ENCODE measurements around the gene OR2T10. TPM values are rescaled to one million over a fixed set of nuclear protein-coding genes. Genes with fewer than 3 reads are reported as not detected.

OR2T10 gene
- total RNA-seq, 4 donors from 2014 or later, result not detected

- H3K4me1 ChIP-seq, result no peaks in the 10 kb centered on the region
- H3K27ac ChIP-seq, result no peak overlapping the region
- H3K9me3 ChIP-seq, result no peaks in the 10 kb centered on the region
- DNase-seq, result no peak
- no peaks in the 10 kb centered on the region for H3K27me3 ChIP-seq
- H3K4me3 ChIP-seq, result no peak overlapping the region
- TF ChIP-seq CTCF (IDR thresholded peaks at IDR 0.05) (no peak), POLR2A (IDR thresholded peaks at IDR 0.05) (no peak)
- no peaks in the 10 kb centered on the region for H3K36me3 ChIP-seq
Measured at GRCh38 chr1:248621770-248622169, 24.3 kb upstream of the OR2T10 start.

GRCh38 chr1:248618878-248619277, 21.4 kb upstream of the OR2T10 start:
- TF ChIP-seq POLR2A (IDR thresholded peaks at IDR 0.05) (no peak), CTCF (IDR thresholded peaks at IDR 0.05) (peak in 4 of 6 experiments; percentile 47 to 63 (median 62))
- Histone ChIP-seq H3K4me1 (no peaks in the 10 kb centered on the region), H3K27me3 (no peaks in the 10 kb centered on the region), H3K36me3 (no peaks in the 10 kb centered on the region), H3K4me3 (no peak overlapping the region), H3K9me3 (no peaks in the 10 kb centered on the region), H3K27ac (no peak overlapping the region)
- peak; percentile 53 to 87 (median 62) for DNase-seq

- no peak overlapping the region for H3K4me3 ChIP-seq
- H3K27me3 ChIP-seq, result no peaks in the 10 kb centered on the region
- no peaks in the 10 kb centered on the region for H3K9me3 ChIP-seq
- H3K4me1 ChIP-seq, result no peaks in the 10 kb centered on the region
- DNase-seq, result no peak
- TF ChIP-seq POLR2A (IDR thresholded peaks at IDR 0.05), result no peak
- no peak for TF ChIP-seq CTCF (IDR thresholded peaks at IDR 0.05)
- no peaks in the 10 kb centered on the region for H3K36me3 ChIP-seq
- H3K27ac ChIP-seq, result no peak overlapping the region
Measured at GRCh38 chr1:248618119-248618518, 20.6 kb upstream of the OR2T10 start.

- Histone ChIP-seq H3K4me1 (no peaks in the 10 kb centered on the region), H3K27me3 (no peaks in the 10 kb centered on the region), H3K9me3 (no peaks in the 10 kb centered on the region), H3K4me3 (no peak overlapping the region), H3K36me3 (no peaks in the 10 kb centered on the region), H3K27ac (no peak overlapping the region)
- no peak for DNase-seq
- TF ChIP-seq POLR2A (IDR thresholded peaks at IDR 0.05) (no peak), CTCF (IDR thresholded peaks at IDR 0.05) (no peak)
Measured at GRCh38 chr1:248613742-248614141, 16.2 kb upstream of the OR2T10 start.

GRCh38 chr1:248611883-248612414, 14.4 kb upstream of the OR2T10 start:
- Histone ChIP-seq H3K36me3 (no peaks in the 10 kb centered on the region), H3K4me3 (no peak overlapping the region), H3K9me3 (no peaks in the 10 kb centered on the region), H3K27me3 (no peaks in the 10 kb centered on the region), H3K27ac (no peak overlapping the region), H3K4me1 (no peaks in the 10 kb centered on the region)
- no peak for DNase-seq
- TF ChIP-seq CTCF (IDR thresholded peaks at IDR 0.05) (no peak), POLR2A (IDR thresholded peaks at IDR 0.05) (no peak)

GRCh38 chr1:248610301-248610700, 12.8 kb upstream of the OR2T10 start:
- H3K27ac ChIP-seq, result no peak overlapping the region
- DNase-seq, result no peak
- no peaks in the 10 kb centered on the region for H3K4me1 ChIP-seq
- H3K4me3 ChIP-seq, result no peak overlapping the region
- H3K9me3 ChIP-seq, result no peaks in the 10 kb centered on the region
- no peaks in the 10 kb centered on the region for H3K27me3 ChIP-seq
- TF ChIP-seq POLR2A (IDR thresholded peaks at IDR 0.05) (no peak), CTCF (IDR thresholded peaks at IDR 0.05) (no peak)
- no peaks in the 10 kb centered on the region for H3K36me3 ChIP-seq

Data from Peyer's patch (tissue), 4 donors.